Activated naive CD4-positive, alpha-beta T cell treated with anti-CD3 and anti-CD28 coated beads, Interleukin-2, amount 10 ng/mL, durations not matched to agents 7 days and 5 days (primary cell): ENCODE data around the gene PLA2G2C.

ENCODE experiments used
- CTCF ChIA-PET: fragments of 350-600 bp; sonication (Branson Sonifier 250); formaldehyde crosslinking; loops from one replicate; lab custom pipeline; 2021; ENCODE audit warnings: antibody characterized with exemption; lab: Charles Lee
- DNase-seq: peaks from one replicate; pipeline ENCODE4 v3.0.0-alpha.2; 2020
- H3K27ac Mint-ChIP-seq: one replicate; pipeline ENCODE4 v1.8.0; 2021; ENCODE audit warnings: mild to moderate bottlenecking, moderate library complexity, mixed read lengths
- H3K27me3 Mint-ChIP-seq: one replicate; pipeline ENCODE4 v1.8.0; 2021; ENCODE audit warnings: mild to moderate bottlenecking, mixed read lengths
- H3K36me3 Mint-ChIP-seq: one replicate; pipeline ENCODE4 v1.8.0; 2021; ENCODE audit warnings: mixed read lengths
- H3K4me1 Mint-ChIP-seq: one replicate; pipeline ENCODE4 v1.8.0; 2021; ENCODE audit warnings: mixed read lengths
- H3K4me3 Mint-ChIP-seq: one replicate; pipeline ENCODE4 v1.8.0; 2021; ENCODE audit warnings: mild to moderate bottlenecking, moderate library complexity, mixed read lengths
- H3K9me3 Mint-ChIP-seq: one replicate; pipeline ENCODE4 v1.8.0; 2021; ENCODE audit warnings: mixed read lengths

PLA2G2C gene

GRCh38 chr1:20198296-20198695, 12.0 kb upstream of the PLA2G2C start:
- no peak for DNase-seq
- Mint-ChIP-seq H3K9me3 (no peaks in the 10 kb centered on the region), H3K4me1 (no peaks in the 10 kb centered on the region), H3K27ac (no peak overlapping the region), H3K27me3 (peaks cover 66% of the 10 kb centered on the region), H3K36me3 (no peaks in the 10 kb centered on the region), H3K4me3 (no peak overlapping the region)
- CTCF ChIA-PET = no interaction called here

DNA sequence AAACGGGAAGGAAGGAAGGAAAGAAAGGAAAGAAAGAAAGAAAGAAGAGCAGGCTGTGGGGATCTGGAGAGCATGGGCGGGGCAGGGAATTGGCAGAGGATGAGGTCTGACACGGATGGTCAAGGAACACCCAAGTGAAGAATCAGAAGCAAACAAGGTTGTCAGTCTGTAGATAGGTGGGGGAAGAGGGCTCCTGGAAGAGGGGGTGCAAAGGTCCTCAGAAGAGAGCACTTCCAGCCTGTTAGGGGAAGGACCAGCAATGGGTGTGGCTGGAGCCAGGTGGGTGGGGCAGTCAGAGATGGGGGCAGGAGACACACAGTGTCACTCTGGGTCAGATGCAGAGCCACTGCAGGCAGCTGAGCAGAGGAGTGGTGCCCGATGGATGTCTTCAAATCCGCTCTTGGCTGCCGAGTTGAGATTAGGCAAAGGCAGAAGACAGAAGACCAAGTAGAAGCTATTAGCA, 11.0 kb upstream of the PLA2G2C start:
- Mint-ChIP-seq H3K27ac (no peak overlapping the region), H3K9me3 (no peaks in the 10 kb centered on the region), H3K4me3 (no peak overlapping the region), H3K4me1 (no peaks in the 10 kb centered on the region), H3K27me3 (peaks cover 72% of the 10 kb centered on the region), H3K36me3 (no peaks in the 10 kb centered on the region)
- no peak for DNase-seq
- CTCF ChIA-PET = interaction anchor here (6.7 kb wide), 1 partner anchor 32 kb away, joined by 146 read pairs; no protein-coding TSS in a partner anchor

DNA sequence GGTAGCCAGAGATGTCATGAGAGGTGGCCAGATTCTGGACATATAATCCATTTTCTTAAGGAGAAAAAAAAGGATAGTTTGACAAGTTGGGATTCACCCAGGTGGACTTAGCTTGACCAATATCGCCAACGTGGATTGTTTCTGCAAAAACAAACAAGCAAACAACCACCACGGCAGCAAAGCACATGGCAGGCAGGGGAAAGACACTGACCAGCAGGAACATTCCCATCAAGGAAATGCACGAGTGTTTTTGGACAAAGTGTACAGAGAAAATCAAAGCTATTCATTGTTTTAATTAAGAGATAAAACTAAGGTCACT, 9.1 kb upstream of the PLA2G2C start:
- Mint-ChIP-seq H3K27me3 (peaks cover 73% of the 10 kb centered on the region), H3K4me3 (no peak overlapping the region)
- CTCF ChIA-PET = interaction anchor here (0.7 to 6.7 kb wide), 19 partner anchors 10 to 313 kb away, joined by 3 to 146 read pairs (median 7); partner anchors contain the start of gene OTUD3

DNA sequence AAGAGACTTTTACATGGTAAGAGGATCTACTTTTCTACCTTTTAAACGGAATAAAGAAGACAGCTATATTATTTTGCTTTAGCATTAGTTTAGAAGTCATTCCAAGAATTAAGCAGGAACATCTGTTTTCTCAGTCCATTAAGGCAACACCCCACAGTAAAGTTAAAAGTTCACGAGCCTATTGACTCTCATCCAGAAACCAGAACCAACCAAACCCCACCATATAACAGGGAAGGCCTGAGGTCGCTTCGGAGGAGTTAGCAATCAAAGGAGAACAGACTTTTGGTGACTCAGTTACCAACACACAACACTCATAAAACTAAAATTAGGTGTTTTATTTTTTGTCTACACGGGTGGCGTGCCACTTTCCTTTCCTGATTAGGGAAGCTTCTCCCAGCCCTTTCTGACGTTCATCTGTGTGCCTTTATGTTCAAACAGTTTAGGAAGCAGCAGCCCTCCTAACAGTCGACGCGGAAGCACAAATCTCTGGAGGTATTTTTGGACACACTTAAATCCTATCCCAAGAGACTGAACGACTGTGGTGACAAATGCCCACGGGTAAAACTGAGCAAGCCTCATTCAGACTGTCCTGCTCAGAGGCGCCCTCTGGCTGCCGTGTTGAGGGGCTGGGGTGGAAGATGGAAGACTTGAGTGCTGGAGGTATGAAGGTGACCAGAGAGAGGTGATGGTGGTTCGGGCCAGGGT, 8.6 kb upstream of the PLA2G2C start:
- no peaks in the 10 kb centered on the region for H3K36me3 Mint-ChIP-seq
- H3K9me3 Mint-ChIP-seq = no peaks in the 10 kb centered on the region
- H3K27me3 Mint-ChIP-seq = peaks cover 69% of the 10 kb centered on the region
- no peaks in the 10 kb centered on the region for H3K4me1 Mint-ChIP-seq
- DNase-seq = peak; percentile 81
- CTCF ChIA-PET = interaction anchor here (0.6 to 6.7 kb wide), 18 partner anchors 11 to 312 kb away, joined by 3 to 146 read pairs (median 7); partner anchors contain the start of gene OTUD3
- no peak overlapping the region for H3K4me3 Mint-ChIP-seq
- H3K27ac Mint-ChIP-seq = no peak overlapping the region

More for the DNA sequence above, 9.1 kb upstream of the PLA2G2C start:
- Mint-ChIP-seq H3K9me3 (no peaks in the 10 kb centered on the region), H3K4me1 (no peaks in the 10 kb centered on the region), H3K36me3 (no peaks in the 10 kb centered on the region), H3K27ac (no peak overlapping the region)
- DNase-seq = no peak

GRCh38 chr1:20194224-20194623, 7.9 kb upstream of the PLA2G2C start:
- Mint-ChIP-seq H3K9me3 (no peaks in the 10 kb centered on the region), H3K4me3 (no peak overlapping the region), H3K36me3 (no peaks in the 10 kb centered on the region), H3K27ac (no peak overlapping the region), H3K4me1 (peaks cover under 1% of the 10 kb centered on the region), H3K27me3 (peaks cover 69% of the 10 kb centered on the region)
- DNase-seq = no peak
- CTCF ChIA-PET = interaction anchor here (0.6 to 6.7 kb wide), 13 partner anchors 10 to 312 kb away, joined by 3 to 146 read pairs (median 11); partner anchors contain the start of gene OTUD3

DNA sequence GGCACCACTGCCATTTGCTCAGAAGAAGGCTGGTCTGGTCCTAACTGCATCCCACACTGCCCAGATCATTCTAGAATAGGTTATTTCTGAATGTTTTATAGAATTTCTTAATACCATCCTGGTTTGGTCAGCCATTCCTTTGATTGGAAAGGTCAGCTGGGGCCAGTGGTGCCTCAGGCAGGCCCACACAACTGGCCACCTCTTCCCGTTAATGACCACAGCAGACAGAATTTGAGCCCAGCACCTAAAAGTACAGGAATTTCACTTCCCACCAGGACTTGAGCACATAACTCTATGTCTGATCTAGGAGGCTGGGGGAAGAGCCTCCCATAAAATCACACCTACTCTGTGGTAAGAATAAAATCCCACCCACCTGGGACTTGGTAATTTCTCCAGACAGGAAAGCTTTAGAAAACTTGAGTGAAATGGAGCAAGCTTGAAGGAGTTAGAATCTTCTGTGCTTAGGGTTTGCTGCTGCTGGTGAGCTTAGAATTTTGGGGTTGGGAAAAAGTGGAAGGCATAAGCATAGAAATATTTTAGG, 6.6 kb upstream of the PLA2G2C start:
- no peak for DNase-seq
- H3K9me3 Mint-ChIP-seq = no peaks in the 10 kb centered on the region
- H3K27me3 Mint-ChIP-seq = peaks cover 76% of the 10 kb centered on the region
- H3K4me3 Mint-ChIP-seq = no peak overlapping the region
- H3K27ac Mint-ChIP-seq = no peak overlapping the region
- CTCF ChIA-PET = interaction anchor here (0.9 to 6.7 kb wide), 8 partner anchors 10 to 218 kb away, joined by 3 to 146 read pairs (median 18); no protein-coding TSS in a partner anchor
- no peaks in the 10 kb centered on the region for H3K36me3 Mint-ChIP-seq
- H3K4me1 Mint-ChIP-seq = peaks cover 13% of the 10 kb centered on the region

DNA sequence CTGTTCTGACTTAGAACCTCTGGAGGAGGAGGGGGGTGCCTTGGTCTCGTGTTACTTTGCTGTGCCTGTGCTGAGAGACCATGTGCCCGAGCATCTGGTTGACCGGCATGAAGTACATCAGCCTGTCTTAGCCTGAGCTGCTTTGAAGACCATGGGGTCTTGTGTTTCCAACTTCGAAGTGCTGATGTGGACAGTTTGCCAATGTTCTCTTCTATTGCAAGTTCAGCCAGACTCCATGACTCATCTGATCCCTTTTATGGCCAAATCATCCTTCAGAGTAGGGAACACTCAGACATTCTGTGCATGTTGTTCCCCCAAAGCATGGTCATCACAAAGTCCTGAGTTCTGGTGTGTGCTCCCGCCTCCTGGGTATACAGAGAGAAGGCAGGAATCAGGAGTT, 6.0 kb upstream of the PLA2G2C start:
- Mint-ChIP-seq H3K36me3 (no peaks in the 10 kb centered on the region), H3K27ac (no peak overlapping the region), H3K27me3 (peaks cover 75% of the 10 kb centered on the region), H3K4me1 (peaks cover 19% of the 10 kb centered on the region), H3K4me3 (no peak overlapping the region), H3K9me3 (no peaks in the 10 kb centered on the region)
- DNase-seq = no peak
- CTCF ChIA-PET = interaction anchor here (0.6 to 6.7 kb wide), 4 partner anchors 18 to 218 kb away, joined by 3 to 146 read pairs (median 14); no protein-coding TSS in a partner anchor

- H3K27me3 Mint-ChIP-seq = peaks cover 72% of the 10 kb centered on the region
- no peak for DNase-seq
- no peak overlapping the region for H3K4me3 Mint-ChIP-seq
- peaks cover 29% of the 10 kb centered on the region for H3K4me1 Mint-ChIP-seq
- H3K27ac Mint-ChIP-seq = no peak overlapping the region
- H3K9me3 Mint-ChIP-seq = no peaks in the 10 kb centered on the region
- no peaks in the 10 kb centered on the region for H3K36me3 Mint-ChIP-seq
- CTCF ChIA-PET = interaction anchor here (6.7 kb wide), 1 partner anchor 26 kb away, joined by 146 read pairs; no protein-coding TSS in a partner anchor
Observed at GRCh38 chr1:20191266-20191825, 5.0 kb upstream of the PLA2G2C start.

DNA sequence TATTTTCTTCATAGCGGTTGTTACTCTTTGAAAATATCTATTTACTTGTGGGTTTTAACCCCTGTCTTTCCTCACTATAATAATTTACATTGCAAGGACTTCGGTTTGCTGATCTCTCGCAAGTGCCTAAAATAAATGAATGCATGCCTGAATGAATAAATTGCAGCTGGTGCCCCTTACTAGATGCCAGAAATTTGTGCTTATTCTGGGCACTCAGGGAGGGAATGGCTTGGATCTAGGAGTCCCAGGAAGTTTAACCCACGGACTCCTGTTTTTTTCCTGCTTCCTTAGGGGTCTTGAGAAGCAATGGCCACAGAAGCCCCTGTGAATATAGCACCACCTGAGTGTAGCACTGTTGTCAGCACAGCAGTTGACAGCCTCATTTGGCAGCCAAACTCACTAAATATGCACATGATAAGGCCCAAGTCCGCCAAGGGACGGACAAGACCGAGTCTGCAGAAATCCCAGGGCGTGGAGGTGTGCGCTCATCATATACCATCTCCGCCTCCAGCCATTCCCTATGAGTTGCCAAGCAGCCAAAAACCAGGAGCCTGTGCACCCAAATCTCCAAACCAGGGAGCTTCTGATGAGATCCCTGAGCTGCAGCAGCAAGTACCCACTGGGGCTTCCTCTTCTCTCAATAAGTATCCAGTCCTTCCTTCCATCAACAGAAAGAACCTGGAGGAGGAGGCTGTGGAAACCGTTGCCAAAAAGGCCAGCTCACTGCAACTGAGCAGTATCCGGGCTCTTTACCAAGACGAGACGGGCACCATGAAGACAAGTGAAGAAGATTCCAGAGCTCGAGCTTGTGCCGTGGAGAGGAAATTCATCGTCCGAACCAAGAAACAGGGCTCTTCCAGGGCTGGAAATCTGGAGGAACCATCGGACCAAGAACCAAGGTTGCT, 4.2 kb upstream of the PLA2G2C start:
- H3K36me3 Mint-ChIP-seq = no peaks in the 10 kb centered on the region
- peaks cover 67% of the 10 kb centered on the region for H3K27me3 Mint-ChIP-seq
- H3K4me3 Mint-ChIP-seq = no peak overlapping the region
- no peaks in the 10 kb centered on the region for H3K9me3 Mint-ChIP-seq
- H3K27ac Mint-ChIP-seq = no peak overlapping the region
- no peak for DNase-seq
- H3K4me1 Mint-ChIP-seq = peaks cover 34% of the 10 kb centered on the region
- CTCF ChIA-PET = interaction anchor here (0.7 to 1.5 kb wide), 3 partner anchors 10 to 303 kb away, joined by 3 to 4 read pairs (median 3); no protein-coding TSS in a partner anchor

GRCh38 chr1:20189664-20190063, 3.3 kb upstream of the PLA2G2C start:
- DNase-seq = no peak
- CTCF ChIA-PET = interaction anchor here (1.5 kb wide), 1 partner anchor 9 kb away, joined by 3 read pairs; no protein-coding TSS in a partner anchor
- H3K36me3 Mint-ChIP-seq = no peaks in the 10 kb centered on the region
- H3K27me3 Mint-ChIP-seq = peaks cover 61% of the 10 kb centered on the region
- no peaks in the 10 kb centered on the region for H3K9me3 Mint-ChIP-seq
- H3K4me3 Mint-ChIP-seq = no peak overlapping the region
- H3K27ac Mint-ChIP-seq = no peak overlapping the region
- H3K4me1 Mint-ChIP-seq = peaks cover 43% of the 10 kb centered on the region

- DNase-seq = no peak
- Mint-ChIP-seq H3K4me1 (peaks cover 55% of the 10 kb centered on the region), H3K27ac (peak overlapping the region; percentile 25), H3K9me3 (no peaks in the 10 kb centered on the region), H3K4me3 (no peak overlapping the region), H3K27me3 (peaks cover 66% of the 10 kb centered on the region), H3K36me3 (peaks cover 2% of the 10 kb centered on the region)
- CTCF ChIA-PET = interaction anchor here (0.9 to 1.7 kb wide), 3 partner anchors 9 to 23 kb away, joined by 3 to 7 read pairs (median 4); no protein-coding TSS in a partner anchor
Observed at GRCh38 chr1:20188455-20188817, 2.1 kb upstream of the PLA2G2C start.

DNA sequence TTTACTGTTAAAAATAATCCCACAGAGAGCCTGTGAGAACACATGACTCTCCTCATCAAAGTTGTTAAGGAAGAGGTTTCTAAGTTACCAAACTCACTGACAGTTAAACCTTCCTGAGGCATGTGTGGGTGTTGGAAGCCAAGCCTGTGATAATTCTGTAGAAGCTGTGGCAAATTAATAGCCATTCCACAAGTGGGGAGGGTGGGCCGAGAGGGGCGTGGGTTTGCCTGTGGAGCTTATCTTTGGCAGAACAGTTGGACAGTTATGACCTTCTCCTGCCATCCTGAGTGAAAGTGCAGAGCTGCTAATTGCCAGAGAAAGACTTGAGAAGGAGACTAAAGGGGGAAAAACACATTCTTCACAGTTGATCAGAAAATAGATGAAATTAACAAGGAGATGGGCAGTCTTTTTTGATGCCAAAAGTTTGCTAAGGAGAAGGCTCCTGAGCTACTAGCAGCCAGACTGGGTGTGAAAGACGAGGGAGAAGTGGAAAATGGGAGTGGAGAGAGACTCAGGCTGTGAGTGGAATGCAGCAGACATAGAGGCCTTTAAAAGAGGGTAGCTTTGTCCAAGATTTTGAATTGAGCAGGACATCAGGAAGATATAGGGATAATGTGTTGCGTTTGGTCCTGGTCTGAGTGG, 1.6 kb upstream of the PLA2G2C start:
- no peak for DNase-seq
- H3K9me3 Mint-ChIP-seq = no peaks in the 10 kb centered on the region
- H3K27me3 Mint-ChIP-seq = peaks cover 67% of the 10 kb centered on the region
- H3K4me1 Mint-ChIP-seq = peaks cover 58% of the 10 kb centered on the region
- H3K36me3 Mint-ChIP-seq = peaks cover 2% of the 10 kb centered on the region
- H3K4me3 Mint-ChIP-seq = no peak overlapping the region
- CTCF ChIA-PET = interaction anchor here (0.9 to 1.7 kb wide), 3 partner anchors 8 to 22 kb away, joined by 3 to 7 read pairs (median 4); no protein-coding TSS in a partner anchor
- peak overlapping the region; percentile 25 for H3K27ac Mint-ChIP-seq
